ENCODE measurements around the gene RPSA. TPM values are rescaled to one million over a fixed set of nuclear protein-coding genes. Genes with fewer than 3 reads are reported as not detected.
A peak's percentile ranks its signal among the peaks of the same experiment; 100 is the strongest.

The RPSA gene
- total RNA-seq, 2 experiments from 2014 or later, result 1,930 to 1,974 TPM

GRCh38 chr3:39385456-39386090 lies 20.9 kb upstream of the RPSA start:
- Histone ChIP-seq H3K27ac (ENCODE audit: low read depth in 1 of 2, low read length in 2 of 2) (no peak overlapping the region), H3K4me3 (ENCODE audit: low read length) (no peak overlapping the region)
- peak in 1 of 14 experiments; percentile 8 for DNase-seq

DNA sequence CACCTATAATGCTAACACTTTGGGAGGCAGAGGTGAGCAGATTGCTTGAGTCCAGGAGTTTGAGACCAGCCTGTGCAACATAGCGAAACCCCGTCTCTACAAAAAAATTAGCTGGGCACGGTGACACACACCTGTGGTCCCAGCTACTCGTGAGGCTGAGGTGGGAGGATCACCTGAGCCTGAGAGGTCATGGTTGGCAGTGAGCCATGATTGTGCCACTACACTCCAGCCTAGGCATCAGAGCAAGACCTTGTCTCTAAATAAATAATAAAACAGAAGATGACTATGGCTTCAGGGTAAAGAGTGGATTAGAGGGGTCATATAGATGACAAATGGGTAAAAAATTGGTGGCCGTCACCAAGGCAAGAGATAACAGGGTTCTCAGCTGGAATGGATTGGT lies 20.2 kb upstream of the RPSA start:
- no peaks in the 10 kb centered on the region for H3K9me3 Mint-ChIP-seq
- peaks cover 45% of the 10 kb centered on the region for H3K36me3 Mint-ChIP-seq (ENCODE audit: low read depth)
- ChIA-PET CTCF (interaction anchor here (2.6 kb wide), 1 partner anchor 20 kb away, joined by 15 read pairs; the partner anchor contains the start of gene RPSA), POLR2A (interaction anchor here (1.8 kb wide), 1 partner anchor 20 kb away, joined by 8 read pairs; the partner anchor contains the start of gene RPSA)
- peak overlapping the region; percentile 34 for H3K27ac Mint-ChIP-seq
- no peaks in the 10 kb centered on the region for H3K27me3 Mint-ChIP-seq
- no peak for ATAC-seq (ENCODE audit: poor library complexity)
- Histone ChIP-seq H3K27ac (ENCODE audit: low read depth in 1 of 2, low read length in 2 of 2) (no peak overlapping the region), H3K36me3 (ENCODE audit: insufficient read depth, low read length) (peaks cover 23% of the 10 kb centered on the region), H3K4me1 (ENCODE audit: insufficient read depth, low read length) (peaks cover 60% of the 10 kb centered on the region), H3K9me3 (ENCODE audit: control insufficient read depth in 1 of 2, insufficient read depth in 1 of 2, low read length in 2 of 2) (no peaks in the 10 kb centered on the region), H3K27me3 (ENCODE audit: control insufficient read depth in 1 of 2, insufficient read depth in 2 of 2, low read length in 2 of 2) (no peaks in the 10 kb centered on the region), H3K4me3 (ENCODE audit: low read length) (no peak overlapping the region)
- H3K4me3 Mint-ChIP-seq, result peak overlapping the region; percentile 12
- H3K4me1 Mint-ChIP-seq (ENCODE audit: low read depth), result peaks cover 76% of the 10 kb centered on the region
- no peak for TF ChIP-seq CTCF (IDR thresholded peaks at IDR 0.05)
- DNase-seq, result no peak
- intact Hi-C loops (cut with DNase I, micrococcal nuclease), result loop anchor here (1.0 to 10.0 kb wide), 4 partner anchors 20 to 1382 kb away; partner anchors contain the start of genes RPL14 (in 1 of the 2), RPSA (in 1 of the 2) and ZNF621 (in 1 of the 2)

More at GRCh38 chr3:39385456-39386090, 20.9 kb upstream of the RPSA start:
- ChIA-PET POLR2A (interaction anchor here (1.1 to 2.3 kb wide), 3 partner anchors 21 to 1221 kb away, joined by 3 to 34 read pairs (median 8); partner anchors contain the start of gene RPSA), CTCF (interaction anchor here (1.5 to 2.6 kb wide), 2 partner anchors 21 to 923 kb away, joined by 5 to 15 read pairs; partner anchors contain the start of gene RPSA)
- no peaks in the 10 kb centered on the region for H3K9me3 ChIP-seq (ENCODE audit: control insufficient read depth in 1 of 2, insufficient read depth in 1 of 2, low read length in 2 of 2)
- TF ChIP-seq CTCF (IDR thresholded peaks at IDR 0.05), result no peak
- no peaks in the 10 kb centered on the region for H3K27me3 ChIP-seq (ENCODE audit: control insufficient read depth in 1 of 2, insufficient read depth in 2 of 2, low read length in 2 of 2)
- Mint-ChIP-seq H3K4me1 (ENCODE audit: low read depth) (peaks cover 73% of the 10 kb centered on the region), H3K9me3 (no peaks in the 10 kb centered on the region), H3K36me3 (ENCODE audit: low read depth) (peaks cover 37% of the 10 kb centered on the region), H3K27ac (peak overlapping the region; percentile 97), H3K27me3 (no peaks in the 10 kb centered on the region), H3K4me3 (peak overlapping the region; percentile 94)
- H3K4me1 ChIP-seq (ENCODE audit: insufficient read depth, low read length), result peaks cover 60% of the 10 kb centered on the region
- intact Hi-C loops (cut with DNase I, micrococcal nuclease), result loop anchor here (1.0 to 10.0 kb wide), 4 partner anchors 21 to 1381 kb away; partner anchors contain the start of genes RPL14 (in 1 of the 2), RPSA (in 1 of the 2) and ZNF621 (in 1 of the 2)
- peaks cover 15% of the 10 kb centered on the region for H3K36me3 ChIP-seq (ENCODE audit: insufficient read depth, low read length)
- no peak for ATAC-seq (ENCODE audit: poor library complexity)

- H3K9me3 ChIP-seq (ENCODE audit: control insufficient read depth in 1 of 2, insufficient read depth in 1 of 2, low read length in 2 of 2), result no peaks in the 10 kb centered on the region
- ChIA-PET POLR2A (interaction anchor here (1.8 kb wide), 1 partner anchor 19 kb away, joined by 8 read pairs; the partner anchor contains the start of gene RPSA), CTCF (no interaction called here)
- DNase-seq (no peak), ATAC-seq (ENCODE audit: poor library complexity) (no peak)
- peaks cover 72% of the 10 kb centered on the region for H3K4me1 Mint-ChIP-seq (ENCODE audit: low read depth)
- TF ChIP-seq CTCF (IDR thresholded peaks at IDR 0.05), result no peak
- peak overlapping the region; percentile 5 for H3K4me3 Mint-ChIP-seq
- H3K9me3 Mint-ChIP-seq, result no peaks in the 10 kb centered on the region
- no peak overlapping the region for H3K27ac ChIP-seq (ENCODE audit: low read depth in 1 of 2, low read length in 2 of 2)
- no peaks in the 10 kb centered on the region for H3K27me3 ChIP-seq (ENCODE audit: control insufficient read depth in 1 of 2, insufficient read depth in 2 of 2, low read length in 2 of 2)
- intact Hi-C loops (cut with DNase I, micrococcal nuclease), result loop anchor here (10.0 kb wide), 3 partner anchors 1067 to 1383 kb away; partner anchors contain the start of genes RPL14 (in 1 of the 2) and ZNF621 (in 1 of the 2)
- H3K27me3 Mint-ChIP-seq, result no peaks in the 10 kb centered on the region
- H3K36me3 ChIP-seq (ENCODE audit: insufficient read depth, low read length), result peaks cover 34% of the 10 kb centered on the region
- peak overlapping the region; percentile 34 for H3K27ac Mint-ChIP-seq
- no peak overlapping the region for H3K4me3 ChIP-seq (ENCODE audit: low read length)
- peaks cover 58% of the 10 kb centered on the region for H3K4me1 ChIP-seq (ENCODE audit: insufficient read depth, low read length)
- H3K36me3 Mint-ChIP-seq (ENCODE audit: low read depth), result peaks cover 56% of the 10 kb centered on the region
These were observed 19.0 kb upstream of the RPSA start for GRCh38 chr3:39387411-39387975.

Measured in CD4-positive, alpha-beta T cell (primary cell).